GM19467 (cell line): ENCODE results near the gene RTN1.

Experiments used
- ATAC-seq: cut with Tn5 transposase; IDR thresholded peaks from one replicate; pipeline ENCODE4 v1.9.1; 2021; ENCODE audit warnings: mild to moderate bottlenecking, moderate library complexity; ENCODE audit not compliant: unreplicated experiment

Gene RTN1

GRCh38 chr14:59850458-59850857, 20.1 kb downstream of the RTN1 start:
- ATAC-seq = no peak

DNA sequence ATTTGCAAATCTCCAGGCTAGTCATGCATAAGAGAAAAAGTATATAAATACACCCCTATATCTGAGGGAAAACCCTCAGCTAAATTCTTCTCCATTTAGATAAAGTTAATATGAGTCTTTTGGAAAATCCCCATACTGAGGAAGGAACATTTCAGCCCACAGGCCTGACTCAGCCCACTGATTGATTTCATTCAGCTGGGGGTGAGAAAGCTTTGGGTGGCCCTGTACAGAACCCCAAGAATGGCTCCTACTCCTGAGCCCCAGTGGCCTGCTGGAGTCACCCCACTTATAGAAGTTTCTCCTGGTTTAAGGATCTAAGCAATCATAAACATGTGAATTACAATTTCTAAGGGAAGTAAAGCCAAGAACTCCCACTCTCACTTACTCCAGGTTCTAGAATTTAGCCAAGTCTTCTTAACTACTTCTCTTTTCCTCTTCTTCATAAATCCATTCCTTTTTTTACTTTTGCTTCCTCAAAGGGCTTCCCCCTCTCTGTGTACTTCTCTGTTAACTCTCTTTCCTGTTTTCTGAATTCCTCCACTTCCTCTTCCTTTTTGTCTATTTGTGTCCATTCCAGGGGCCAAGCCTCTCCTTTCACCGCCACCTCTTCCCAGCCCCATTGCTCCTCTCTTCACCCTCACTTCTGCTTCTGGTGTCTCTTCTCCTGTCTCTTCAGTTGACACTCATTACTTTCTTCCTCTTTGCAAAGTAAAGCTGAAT, 21.0 kb downstream of the RTN1 start:
- ATAC-seq = no peak

- no peak for ATAC-seq
These were observed 21.9 kb downstream of the RTN1 start for GRCh38 chr14:59848671-59849070.

GRCh38 chr14:59847711-59848110, 22.9 kb downstream of the RTN1 start:
- no peak for ATAC-seq

GRCh38 chr14:59846595-59846994, 24.0 kb downstream of the RTN1 start:
- ATAC-seq = no peak

GRCh38 chr14:59845245-59845644, 25.3 kb downstream of the RTN1 start:
- no peak for ATAC-seq

DNA sequence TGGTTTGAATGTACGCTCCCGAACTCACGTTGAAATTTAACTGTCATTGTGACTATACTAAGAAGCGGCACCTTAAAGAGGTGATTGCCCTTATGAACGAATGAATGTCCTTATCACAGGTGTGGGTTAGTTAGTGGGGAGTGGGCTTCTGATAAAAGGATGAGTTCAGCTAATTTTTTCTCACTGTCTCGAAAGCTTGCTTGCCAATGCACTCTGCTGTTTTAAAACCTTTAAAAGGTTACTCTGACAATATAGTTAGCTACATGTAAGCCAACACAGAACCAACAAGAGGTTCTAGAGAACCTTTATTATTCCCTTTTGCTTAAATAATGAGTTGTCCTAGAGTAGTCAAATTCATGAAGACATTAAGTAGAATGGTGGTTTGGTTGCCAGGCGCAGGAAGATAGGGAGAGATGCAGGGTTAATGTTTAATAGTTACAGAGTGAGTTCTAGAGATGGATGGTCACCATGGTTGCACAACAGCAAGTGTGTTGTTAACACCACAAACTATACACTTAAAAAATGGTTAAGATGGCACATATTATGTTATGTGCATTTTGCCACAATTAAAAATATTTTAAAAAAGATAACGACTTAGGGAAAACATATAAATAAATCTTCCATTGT, 26.3 kb downstream of the RTN1 start:
- no peak for ATAC-seq

GRCh38 chr14:59836116-59836515, 34.5 kb downstream of the RTN1 start:
- ATAC-seq = no peak

- ATAC-seq = no peak
These were observed 37.8 kb downstream of the RTN1 start for GRCh38 chr14:59832653-59833294.

- no peak for ATAC-seq
These were observed 39.4 kb downstream of the RTN1 start for GRCh38 chr14:59831121-59831730.

GRCh38 chr14:59830338-59830734, 40.2 kb downstream of the RTN1 start:
- no peak for ATAC-seq

- ATAC-seq = no peak
These were observed 40.9 kb downstream of the RTN1 start for GRCh38 chr14:59829469-59830337.

- ATAC-seq = no peak
These were observed 42.3 kb downstream of the RTN1 start for GRCh38 chr14:59828276-59828675.

DNA sequence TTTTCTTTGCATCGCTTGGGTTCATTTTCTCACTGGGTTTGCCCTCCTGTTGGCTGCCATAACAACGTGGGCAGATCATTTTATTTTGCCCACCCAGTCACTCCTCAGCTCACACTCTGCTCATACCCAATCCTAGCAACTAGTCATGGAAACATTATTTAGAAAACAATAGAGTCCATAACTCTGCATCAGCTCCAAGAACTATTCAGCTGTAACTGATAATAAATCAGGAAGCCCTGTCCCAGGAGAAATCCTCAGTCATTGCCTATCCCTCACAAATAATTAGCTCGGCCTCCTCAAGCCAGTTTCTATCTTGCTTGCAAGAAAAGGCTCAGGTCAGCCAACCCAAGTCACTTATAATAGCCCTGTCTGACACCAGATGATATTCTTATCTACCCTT, 43.2 kb downstream of the RTN1 start:
- no peak for ATAC-seq

- no peak for ATAC-seq
These were observed 44.4 kb downstream of the RTN1 start for GRCh38 chr14:59826150-59826549.

- ATAC-seq = no peak
These were observed 47.4 kb downstream of the RTN1 start for GRCh38 chr14:59823179-59823578.

- ATAC-seq = no peak
These were observed 51.0 kb downstream of the RTN1 start for GRCh38 chr14:59819446-59820088.

GRCh38 chr14:59816941-59817340, 53.6 kb downstream of the RTN1 start:
- no peak for ATAC-seq

GRCh38 chr14:59814988-59815387, 55.6 kb downstream of the RTN1 start:
- ATAC-seq = no peak

GRCh38 chr14:59811815-59812214, 58.8 kb downstream of the RTN1 start:
- ATAC-seq = no peak
